Endodermal cell (in vitro differentiated cells): ENCODE measurements around the gene HIPK4. TPM values are rescaled to one million over a fixed set of nuclear protein-coding genes. Genes with fewer than 3 reads are reported as not detected.

Source experiments
- DNase-seq: peaks from one replicate; pipeline ENCODE4 v3.0.0-alpha.2; 2017
- H3K27ac ChIP-seq: 2 replicates; pipeline ENCODE4 v1.5.1; 2013; ENCODE audit warnings: mild to moderate bottlenecking, low read depth, low read length, moderate library complexity
- H3K27me3 ChIP-seq: 2 replicates; pipeline ENCODE4 v1.6.1; 2013; ENCODE audit warnings: mild to moderate bottlenecking, low read length, moderate library complexity; ENCODE audit not compliant: insufficient read depth, control insufficient read depth, poor library complexity, severe bottlenecking
- H3K36me3 ChIP-seq: 2 replicates; pipeline ENCODE4 v1.7.0; 2013; ENCODE audit warnings: mild to moderate bottlenecking, low read length, moderate library complexity; ENCODE audit not compliant: control insufficient read depth, insufficient read depth
- H3K4me1 ChIP-seq: one replicate; pipeline ENCODE4 v1.7.0; 2013; ENCODE audit warnings: low read length; ENCODE audit not compliant: control insufficient read depth, insufficient read depth
- H3K4me3 ChIP-seq: 2 replicates; pipeline ENCODE4 v1.5.1; 2013; ENCODE audit warnings: mild to moderate bottlenecking, low read length, moderate library complexity
- H3K9ac ChIP-seq: 2 replicates; pipeline ENCODE4 v1.6.1; 2013; ENCODE audit warnings: mild to moderate bottlenecking, low read length, moderate library complexity; ENCODE audit not compliant: poor library complexity, severe bottlenecking; ENCODE audit errors: extremely low read depth
- H3K9me3 ChIP-seq: 2 replicates; pipeline ENCODE4 v1.6.1; 2013; ENCODE audit warnings: mild to moderate bottlenecking, low read length, moderate library complexity; ENCODE audit not compliant: control insufficient read depth
- H3K27ac Mint-ChIP-seq: 2 replicates; pipeline ENCODE4 v1.8.0; 2020; ENCODE audit warnings: mixed read lengths
- H3K27me3 Mint-ChIP-seq: 2 replicates; pipeline ENCODE4 v1.8.0; 2021; ENCODE audit warnings: mild to moderate bottlenecking, mixed read lengths; ENCODE audit not compliant: insufficient read depth
- H3K36me3 Mint-ChIP-seq: 2 replicates; pipeline ENCODE4 v1.8.0; 2020; ENCODE audit warnings: low read depth, mixed read lengths
- H3K4me1 Mint-ChIP-seq: 2 replicates; pipeline ENCODE4 v1.8.0; 2020; ENCODE audit warnings: mixed read lengths
- H3K4me3 Mint-ChIP-seq: 2 replicates; pipeline ENCODE4 v1.8.0; 2020; ENCODE audit warnings: mild to moderate bottlenecking, moderate library complexity, mixed read lengths
- H3K9me3 Mint-ChIP-seq: 2 replicates; pipeline ENCODE4 v1.8.0; 2020; ENCODE audit warnings: mild to moderate bottlenecking, mixed read lengths
- CTCF ChIP-seq: fragments of 200-600 bp; sonication (generic); conservative IDR thresholded peaks from 2 replicates; pipeline ENCODE4 v1.5.0; 2021; ENCODE audit warnings: antibody characterized with exemption, mild to moderate bottlenecking
- WGBS, 2 experiments: methylation state at CpG; one replicate each; pipeline versions ENCODE4 v1.1.5 to v1.1.7; 2013; ENCODE audit warnings: missing lambda C conversion rate in 2 of 2, mixed read lengths in 1 of 2; ENCODE audit not compliant: insufficient coverage in 1 of 2, insufficient read length in 1 of 2; 5-methylcytosine and 5-hydroxymethylcytosine counted together
- total RNA-seq, 2 donors: library from RNA; stranded (reverse); fragmentation: NEBNext Ultra II Directional in 1 of 2; extraction: Animal tissue kit (Norgen Biotek cat#: 25700) in 1 of 2; gene quantifications; 2 replicates in 1 of 2; 3 replicates in 1 of 2; pipeline ENCODE4 v1.2.1, GENCODE V29; 2021

The HIPK4 gene
- total RNA-seq, 2 donors from 2014 or later, result 0.31 TPM; not detected in 1

DNA sequence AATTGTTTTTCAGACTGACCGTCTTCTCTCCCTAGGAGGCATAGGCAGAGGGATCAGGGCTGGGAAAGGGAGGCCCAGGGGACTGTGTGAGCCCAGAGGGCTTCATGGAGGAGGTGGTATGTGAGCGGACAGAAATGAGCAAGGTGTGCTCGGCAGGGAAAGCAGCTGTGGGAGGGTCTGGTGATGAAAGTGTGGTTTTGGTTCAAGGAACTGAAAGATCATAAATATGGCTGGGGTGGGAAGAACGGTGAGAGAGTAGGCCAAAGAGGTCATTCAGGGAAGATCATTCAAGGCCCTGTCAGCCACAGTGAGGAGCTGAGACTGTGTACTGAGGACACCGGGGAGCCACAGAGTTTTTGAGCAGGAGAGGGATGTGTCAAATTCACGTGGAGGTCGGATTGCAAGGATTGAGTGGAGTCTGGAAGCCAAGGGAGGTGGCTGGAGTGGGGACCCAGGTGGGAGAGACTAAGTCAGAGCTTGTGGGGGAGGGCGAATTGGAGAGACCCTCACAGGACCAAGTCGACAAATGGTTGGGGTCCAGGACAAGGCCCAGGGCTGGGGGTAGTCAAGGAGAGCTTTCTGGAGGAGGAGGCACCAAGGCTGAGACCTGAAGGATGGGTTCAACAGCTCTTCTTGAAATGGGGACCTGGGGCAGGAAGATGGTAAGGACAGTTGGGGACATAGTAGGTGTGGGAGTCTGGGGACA lies 33.9 kb downstream of the HIPK4 start:
- no peaks in the 10 kb centered on the region for H3K9me3 Mint-ChIP-seq
- no peak for TF ChIP-seq CTCF
- no peaks in the 10 kb centered on the region for H3K4me1 Mint-ChIP-seq
- Histone ChIP-seq H3K4me1 (no peaks in the 10 kb centered on the region), H3K9me3 (no peaks in the 10 kb centered on the region), H3K36me3 (no peaks in the 10 kb centered on the region), H3K27ac (no peak overlapping the region), H3K9ac (no peak overlapping the region), H3K4me3 (no peak overlapping the region), H3K27me3 (no peaks in the 10 kb centered on the region)
- WGBS, 2 experiments, result 90 to 91% methylated on average over 8 to 9 of the region's 9 CpGs
- H3K36me3 Mint-ChIP-seq, result no peaks in the 10 kb centered on the region
- no peak overlapping the region for H3K27ac Mint-ChIP-seq
- DNase-seq, result no peak
- H3K27me3 Mint-ChIP-seq, result no peaks in the 10 kb centered on the region
- H3K4me3 Mint-ChIP-seq, result no peak overlapping the region

GRCh38 chr19:40348961-40349507 lies 40.9 kb downstream of the HIPK4 start:
- no peaks in the 10 kb centered on the region for H3K27me3 Mint-ChIP-seq
- H3K9me3 Mint-ChIP-seq, result no peaks in the 10 kb centered on the region
- Histone ChIP-seq H3K27ac (no peak overlapping the region), H3K9ac (peak overlapping the region; percentile 61), H3K36me3 (no peaks in the 10 kb centered on the region), H3K4me3 (peak overlapping the region; percentile 94), H3K4me1 (no peaks in the 10 kb centered on the region), H3K9me3 (no peaks in the 10 kb centered on the region), H3K27me3 (no peaks in the 10 kb centered on the region)
- peak overlapping the region; percentile 71 for H3K27ac Mint-ChIP-seq
- peaks cover 2% of the 10 kb centered on the region for H3K36me3 Mint-ChIP-seq
- peak overlapping the region; percentile 70 for H3K4me3 Mint-ChIP-seq
- peaks cover 10% of the 10 kb centered on the region for H3K4me1 Mint-ChIP-seq
- no peak for TF ChIP-seq CTCF
- 12 to 21% methylated on average over 16 to 17 of the region's 17 CpGs for WGBS, 2 experiments
- DNase-seq, result peak; percentile 54

GRCh38 chr19:40348125-40348913 lies 41.7 kb downstream of the HIPK4 start, which contains the start of the genes C19orf47 and PLD3:
Gene C19orf47, minus strand, starts transcription at chr19:40348397. Its CDS starts 6,540 bp downstream, at chr19:40341857.
Gene PLD3, plus strand, starts transcription at chr19:40348695. Its CDS starts 17,789 bp downstream, at chr19:40366484.
- Histone ChIP-seq H3K9me3 (no peaks in the 10 kb centered on the region), H3K27ac (no peak within 1 kb of the TSS), H3K4me1 (no peaks in the 10 kb centered on the region), H3K4me3 (peak within 1 kb of the TSS; percentile 94), H3K27me3 (no peaks in the 10 kb centered on the region), H3K9ac (peak within 1 kb of the TSS; percentile 75), H3K36me3 (no peaks in the 10 kb centered on the region)
- Mint-ChIP-seq H3K27ac (peak within 1 kb of the TSS; percentile 71), H3K9me3 (no peaks in the 10 kb centered on the region), H3K4me3 (peak within 1 kb of the TSS; percentile 70), H3K27me3 (no peaks in the 10 kb centered on the region), H3K4me1 (peaks cover 10% of the 10 kb centered on the region), H3K36me3 (peaks cover 2% of the 10 kb centered on the region)
- no peak for TF ChIP-seq CTCF
- DNase-seq, result peak; percentile 100
- 0 to 1% methylated on average over 37 to 66 of the region's 77 CpGs for WGBS, 2 experiments
